GM12878 (cell line): Measurements from ENCODE around the gene TSTD2. TPM values are rescaled to one million over a fixed set of nuclear protein-coding genes. Genes with fewer than 3 reads are reported as not detected.

Experiments
- ATAC-seq: fragments of 200-7000 bp; cut with Tn5 transposase; 3 replicates; pipeline ENCODE4 v1.9.1; 2020; ENCODE audit warnings: mild to moderate bottlenecking, moderate library complexity
- BruUV-seq: library from RNA; stranded (reverse); fragments of 400-500 nt; replicated peaks from 2 replicates; lab custom pipeline; 2021; lab: Mats Ljungman, UMichigan
- CTCF ChIA-PET: fragments of 300-600 bp; sonication (Branson Sonifier 250); formaldehyde crosslinking; extraction: SDS; loops from one replicate; lab custom pipeline; 2021; ENCODE audit warnings: inconsistent platforms; lab: Yijun Ruan, JAX
- POLR2A ChIA-PET: fragments of 350-600 bp; formaldehyde crosslinking; extraction: SDS; loops from one replicate; lab custom pipeline; 2021; ENCODE audit warnings: inconsistent platforms; lab: Charles Lee
- RAD21 ChIA-PET: fragments of 300-600 bp; sonication (Branson Sonifier 250); formaldehyde crosslinking; loops from one replicate; lab custom pipeline; 2023; ENCODE audit warnings: antibody characterized with exemption; ENCODE audit not compliant: unreplicated experiment; lab: Charles Lee
- SMC1A ChIA-PET: fragments of 300-600 bp; sonication (Branson Sonifier 250); formaldehyde crosslinking; loops from one replicate; lab custom pipeline; 2023; ENCODE audit not compliant: unreplicated experiment, uncharacterized antibody; lab: Charles Lee
- DNase-seq: peaks from one replicate; pipeline ENCODE4 v3.0.0-alpha.2; 2011; ENCODE audit warnings: low read depth, low spot score
- FAIRE-seq: peaks from 3 replicates; lab custom pipeline; 2011; peaks lifted over from hg19 to GRCh38; lab: Jason Lieb, UNC
- H2AFZ ChIP-seq: 2 replicates; pipeline ENCODE4 v1.6.0; 2011; ENCODE audit warnings: low read depth, low read length, control low read depth; ENCODE audit not compliant: control insufficient read depth
- H3K27ac ChIP-seq: 2 replicates; pipeline ENCODE4 v1.5.1; 2011; ENCODE audit warnings: control low read depth; ENCODE audit not compliant: control insufficient read depth, insufficient read depth
- H3K27me3 ChIP-seq, 2 experiments: replicated peaks in 1 of 2; 2 replicates each; pipeline versions ENCODE4 v1.6.0 to v1.6.1; 2011; ENCODE audit warnings: low read length in 1 of 2; ENCODE audit not compliant: control insufficient read depth in 2 of 2, insufficient read depth in 2 of 2
- H3K36me3 ChIP-seq, 2 experiments: 2 replicates each; pipeline ENCODE4 v1.5.1; 2011; ENCODE audit warnings: low read length in 1 of 2; ENCODE audit not compliant: control insufficient read depth in 2 of 2, insufficient read depth in 2 of 2
- H3K4me1 ChIP-seq: 2 replicates; pipeline ENCODE4 v1.6.1; 2011; ENCODE audit warnings: mild to moderate bottlenecking, low read length, moderate library complexity, mixed read lengths; ENCODE audit not compliant: control insufficient read depth, insufficient read depth
- H3K4me2 ChIP-seq: 2 replicates; pipeline ENCODE4 v1.6.0; 2011; ENCODE audit warnings: control low read depth; ENCODE audit not compliant: control insufficient read depth, insufficient read depth
- H3K4me3 ChIP-seq: fragments of 200-600 bp; sonication (generic); 2 replicates; pipeline ENCODE4 v1.5.1; 2016
- H3K79me2 ChIP-seq: 2 replicates; pipeline ENCODE4 v1.6.0; 2011; ENCODE audit warnings: low read length; ENCODE audit not compliant: control insufficient read depth, insufficient read depth
- H3K9ac ChIP-seq: 2 replicates; pipeline ENCODE4 v1.8.0; 2011; ENCODE audit warnings: low read length, control low read depth, mixed read lengths; ENCODE audit not compliant: control insufficient read depth, insufficient read depth
- H3K9me3 ChIP-seq: replicated peaks from 3 replicates; pipeline ENCODE4 v1.5.1; 2011; ENCODE audit warnings: mild to moderate bottlenecking, low read length; ENCODE audit not compliant: control insufficient read depth, insufficient read depth
- H4K20me1 ChIP-seq: 2 replicates; pipeline ENCODE4 v1.6.0; 2011; ENCODE audit not compliant: control insufficient read depth, insufficient read depth
- CREM ChIP-seq: IDR thresholded peaks from 2 replicates; pipeline ENCODE4 v1.6.1; 2014; ENCODE audit warnings: antibody characterized with exemption, low read depth
- ETV6 ChIP-seq, 2 experiments: fragments of 450-650 bp in 1 of 2; IDR thresholded peaks in 1 of 2; conservative IDR thresholded peaks in 1 of 2; 2 replicates each; pipeline ENCODE4 v1.6.1; 2014; ENCODE audit warnings: antibody characterized with exemption in 1 of 2, borderline replicate concordance in 1 of 2, low read depth in 1 of 2, mild to moderate bottlenecking in 1 of 2, moderate library complexity in 1 of 2
- FOXM1 ChIP-seq: IDR thresholded peaks from 2 replicates; pipeline ENCODE4 v1.6.1; 2012; ENCODE audit warnings: low read depth, mild to moderate bottlenecking, inconsistent platforms, low read length, moderate library complexity
- MAX ChIP-seq: IDR thresholded peaks from 2 replicates; pipeline ENCODE4 v1.6.1; 2012; ENCODE audit warnings: low read depth, low read length, improper control_type of control experiment
- MEF2B ChIP-seq: fragments of 450-650 bp; IDR thresholded peaks from 2 replicates; pipeline ENCODE4 v1.6.1; 2018; ENCODE audit warnings: mild to moderate bottlenecking, moderate library complexity; ENCODE audit not compliant: partially characterized antibody, poor library complexity, severe bottlenecking
- MYB ChIP-seq: fragments of 150-350 bp; IDR thresholded peaks from 2 replicates; pipeline ENCODE4 v1.6.1; 2014; ENCODE audit warnings: mild to moderate bottlenecking, low read depth, low read length, borderline replicate concordance
- SIX5 ChIP-seq: IDR thresholded peaks from 2 replicates; pipeline ENCODE4 v1.6.1; 2011; ENCODE audit warnings: mild to moderate bottlenecking, low read depth, low read length, moderate library complexity; ENCODE audit not compliant: severe bottlenecking
- USF2 ChIP-seq: IDR thresholded peaks from 2 replicates; pipeline ENCODE4 v1.6.1; 2011; ENCODE audit warnings: low read depth, low read length, improper control_type of control experiment, borderline replicate concordance
- WGBS: methylation state at CpG from one replicate; pipeline ENCODE4 v1.1.6; 2016; ENCODE audit warnings: low lambda C conversion rate; ENCODE audit not compliant: insufficient replicate concordance, insufficient coverage; ENCODE audit errors: missing lambda C conversion rate; 5-methylcytosine and 5-hydroxymethylcytosine counted together
- in situ Hi-C: fragments of 300-500 bp; cut with MboI; formaldehyde crosslinking; loops from 9 replicates; pipeline ENCODE4 v1.14.3; 2018; ENCODE audit warnings: mixed read lengths
- intact Hi-C: fragments of 100-400 bp; cut with micrococcal nuclease; formaldehyde crosslinking; loops from one replicate; pipeline ENCODE4 v1.14.2; 2022; ENCODE audit not compliant: unreplicated experiment
- polyA plus RNA-seq, 11 experiments: library from polyadenylated mRNA; depleted of rRNA in 4 of 11; unstranded in 6 of 11; stranded (reverse) in 5 of 11; fragments of >200 nt; fragmentation: Nextera tagmentation in 4 of 11; fragmentation: Illumina TruSeq in 1 of 11; extraction: Ambion mirVana in 4 of 11; extraction: Trizol in 1 of 11; gene quantifications; 1 replicate in 1 of 11; 2 replicates in 10 of 11; pipeline versions ENCODE4 v1.2.1 to v1.2.3, GENCODE V29; 2011 to 2016; ENCODE audit warnings: inconsistent platforms in 2 of 11, missing spikeins in 2 of 11, low read depth in 1 of 11
- total RNA-seq, 4 experiments: library from RNA; depleted of rRNA in 3 of 4; stranded (reverse); fragments of >200 nt in 3 of 4; fragmentation: Illumina TruSeq in 1 of 4; extraction: Trizol in 1 of 4; gene quantifications; 2 replicates each; pipeline versions ENCODE4 v1.2.1 to v1.2.3, GENCODE V29; 2013 to 2021
- TF ChIP-seq, protein P1 (sequence below): IDR thresholded peaks from 2 replicates; pipeline ENCODE4 v1.6.1; 2012; ENCODE audit warnings: low read depth, low read length, improper control_type of control experiment
- TF ChIP-seq, protein P2 (sequence below): fragments of 450-650 bp; IDR thresholded peaks from 2 replicates; pipeline ENCODE4 v1.6.1; 2017; ENCODE audit warnings: antibody characterized with exemption, mild to moderate bottlenecking, moderate library complexity

The TSTD2 gene
- total and polyA plus RNA-seq, 10 of the 15 experiments (the other 5 are each of a cell fraction or from before 2014, with no cell fraction given): 5.0 to 30.6 (median 14.1) TPM

DNA sequence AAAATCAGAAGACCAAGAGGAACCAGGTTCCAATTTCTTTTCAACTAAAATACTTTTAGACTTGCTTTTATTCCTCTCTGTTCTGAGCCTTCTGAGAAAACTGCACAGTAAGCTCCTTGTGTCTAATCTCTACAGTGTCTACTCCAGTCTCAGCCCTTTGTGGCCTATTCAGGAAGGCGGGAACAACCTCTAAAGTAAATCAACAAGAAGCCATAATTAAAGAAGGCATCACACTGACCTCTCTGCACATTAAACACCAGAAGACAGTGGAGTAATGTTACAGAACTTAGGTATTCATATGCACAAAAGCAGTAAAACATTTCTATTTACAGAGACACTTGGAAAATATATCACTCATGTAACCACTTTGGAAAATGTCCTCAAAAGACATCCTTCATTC is 49.1 kb upstream of the TSTD2 start:
- Histone ChIP-seq H3K27ac (no peak overlapping the region), H2AFZ (no peak overlapping the region), H3K79me2 (no peaks in the 10 kb centered on the region), H3K27me3 (no peaks in the 10 kb centered on the region), H3K4me3 (no peak overlapping the region), H4K20me1 (no peaks in the 10 kb centered on the region), H3K4me2 (no peak overlapping the region), H3K9ac (no peak overlapping the region), H3K9me3 (no peaks in the 10 kb centered on the region), H3K4me1 (no peaks in the 10 kb centered on the region), H3K36me3 (peaks cover 1 to 16% of the 10 kb centered on the region in 2 experiments)
- POLR2A ChIA-PET: no interaction called here
- intact Hi-C loops (no loop called here), in situ Hi-C loops (no loop called here)
- FAIRE-seq (no peak), DNase-seq (no peak), ATAC-seq (no peak)
- RAD21 ChIA-PET: no interaction called here
- TF ChIP-seq USF2 (no peak), MAX (no peak), ETV6 (conservative IDR thresholded peaks at IDR 0.05 in 1 of 2, IDR thresholded peaks at IDR 0.05 in 1 of 2; ENCODE audit: borderline replicate concordance in 1 of 2, low read depth in 1 of 2) (no peak), MYB (no peak), SIX5 (no peak), FOXM1 (no peak), CREM (no peak), MEF2B (no peak)
- TF ChIP-seq, protein P1, sequence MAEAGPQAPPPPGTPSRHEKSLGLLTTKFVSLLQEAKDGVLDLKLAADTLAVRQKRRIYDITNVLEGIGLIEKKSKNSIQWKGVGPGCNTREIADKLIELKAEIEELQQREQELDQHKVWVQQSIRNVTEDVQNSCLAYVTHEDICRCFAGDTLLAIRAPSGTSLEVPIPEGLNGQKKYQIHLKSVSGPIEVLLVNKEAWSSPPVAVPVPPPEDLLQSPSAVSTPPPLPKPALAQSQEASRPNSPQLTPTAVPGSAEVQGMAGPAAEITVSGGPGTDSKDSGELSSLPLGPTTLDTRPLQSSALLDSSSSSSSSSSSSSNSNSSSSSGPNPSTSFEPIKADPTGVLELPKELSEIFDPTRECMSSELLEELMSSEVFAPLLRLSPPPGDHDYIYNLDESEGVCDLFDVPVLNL: no peak
- TF ChIP-seq, protein P2, sequence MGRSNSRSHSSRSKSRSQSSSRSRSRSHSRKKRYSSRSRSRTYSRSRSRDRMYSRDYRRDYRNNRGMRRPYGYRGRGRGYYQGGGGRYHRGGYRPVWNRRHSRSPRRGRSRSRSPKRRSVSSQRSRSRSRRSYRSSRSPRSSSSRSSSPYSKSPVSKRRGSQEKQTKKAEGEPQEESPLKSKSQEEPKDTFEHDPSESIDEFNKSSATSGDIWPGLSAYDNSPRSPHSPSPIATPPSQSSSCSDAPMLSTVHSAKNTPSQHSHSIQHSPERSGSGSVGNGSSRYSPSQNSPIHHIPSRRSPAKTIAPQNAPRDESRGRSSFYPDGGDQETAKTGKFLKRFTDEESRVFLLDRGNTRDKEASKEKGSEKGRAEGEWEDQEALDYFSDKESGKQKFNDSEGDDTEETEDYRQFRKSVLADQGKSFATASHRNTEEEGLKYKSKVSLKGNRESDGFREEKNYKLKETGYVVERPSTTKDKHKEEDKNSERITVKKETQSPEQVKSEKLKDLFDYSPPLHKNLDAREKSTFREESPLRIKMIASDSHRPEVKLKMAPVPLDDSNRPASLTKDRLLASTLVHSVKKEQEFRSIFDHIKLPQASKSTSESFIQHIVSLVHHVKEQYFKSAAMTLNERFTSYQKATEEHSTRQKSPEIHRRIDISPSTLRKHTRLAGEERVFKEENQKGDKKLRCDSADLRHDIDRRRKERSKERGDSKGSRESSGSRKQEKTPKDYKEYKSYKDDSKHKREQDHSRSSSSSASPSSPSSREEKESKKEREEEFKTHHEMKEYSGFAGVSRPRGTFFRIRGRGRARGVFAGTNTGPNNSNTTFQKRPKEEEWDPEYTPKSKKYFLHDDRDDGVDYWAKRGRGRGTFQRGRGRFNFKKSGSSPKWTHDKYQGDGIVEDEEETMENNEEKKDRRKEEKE: no peak
- WGBS: 96% methylated on average over 1 of the region's 1 CpG
- no TSS peak for BruUV-seq
- CTCF ChIA-PET: interaction anchor here (0.6 to 1.3 kb wide), 2 partner anchors 19 to 1094 kb away, joined by 3 to 4 read pairs; no protein-coding TSS in a partner anchor
- SMC1A ChIA-PET: interaction anchor here (0.6 to 1.4 kb wide), 2 partner anchors 10 to 51 kb away, joined by 3 to 4 read pairs; no protein-coding TSS in a partner anchor
